ENCODE results near the gene MN1.

The MN1 gene

GRCh38 chr22:27774200-27774599 lies 27.4 kb downstream of the MN1 start:
- H3K4me3 ChIP-seq (replicated peaks; ENCODE audit: insufficient read depth, low read length), result no peak overlapping the region
- no peaks in the 10 kb centered on the region for H3K27me3 ChIP-seq (ENCODE audit: insufficient read depth, poor library complexity, severe bottlenecking)
- no peak for TF ChIP-seq CTCF (IDR thresholded peaks at IDR 0.05; ENCODE audit: insufficient read depth, low read length)
- no peak for TF ChIP-seq POLR2AphosphoS5 (IDR thresholded peaks at IDR 0.05; ENCODE audit: low read depth)
- TF ChIP-seq REST (IDR thresholded peaks at IDR 0.05; ENCODE audit: insufficient replicate concordance, low read depth), result no peak
- no peak for TF ChIP-seq SPI1 (IDR thresholded peaks at IDR 0.05; ENCODE audit: borderline replicate concordance, low read depth)
- TF ChIP-seq GABPA (IDR thresholded peaks at IDR 0.05; ENCODE audit: low read depth), result no peak
- H3K27ac ChIP-seq (replicated peaks), result no peak overlapping the region
- DNase-seq (ENCODE audit: low read depth in 1 of 2, low spot score in 1 of 2), result no peak

GRCh38 chr22:27772984-27773498 lies 28.5 kb downstream of the MN1 start:
- Histone ChIP-seq H3K27ac (replicated peaks) (no peak overlapping the region), H3K27me3 (ENCODE audit: insufficient read depth, poor library complexity, severe bottlenecking) (peaks cover 2% of the 10 kb centered on the region), H3K4me3 (replicated peaks; ENCODE audit: insufficient read depth, low read length) (no peak overlapping the region)
- no peak for DNase-seq (ENCODE audit: low read depth in 1 of 2, low spot score in 1 of 2)
- no peak for TF ChIP-seq GABPA (IDR thresholded peaks at IDR 0.05; ENCODE audit: low read depth)
- no peak for TF ChIP-seq REST (IDR thresholded peaks at IDR 0.05; ENCODE audit: insufficient replicate concordance, low read depth)
- TF ChIP-seq CTCF (IDR thresholded peaks at IDR 0.05; ENCODE audit: insufficient read depth, low read length), result no peak
- TF ChIP-seq SPI1 (IDR thresholded peaks at IDR 0.05; ENCODE audit: borderline replicate concordance, low read depth), result no peak
- no peak for TF ChIP-seq POLR2AphosphoS5 (IDR thresholded peaks at IDR 0.05; ENCODE audit: low read depth)

- TF ChIP-seq SPI1 (IDR thresholded peaks at IDR 0.05; ENCODE audit: borderline replicate concordance, low read depth) (no peak), CTCF (IDR thresholded peaks at IDR 0.05; ENCODE audit: insufficient read depth, low read length) (no peak), GABPA (IDR thresholded peaks at IDR 0.05; ENCODE audit: low read depth) (no peak), REST (IDR thresholded peaks at IDR 0.05; ENCODE audit: insufficient replicate concordance, low read depth) (no peak), POLR2AphosphoS5 (IDR thresholded peaks at IDR 0.05; ENCODE audit: low read depth) (no peak)
- H3K27me3 ChIP-seq (ENCODE audit: insufficient read depth, poor library complexity, severe bottlenecking), result peaks cover 2% of the 10 kb centered on the region
- H3K4me3 ChIP-seq (replicated peaks; ENCODE audit: insufficient read depth, low read length), result no peak overlapping the region
- H3K27ac ChIP-seq (replicated peaks), result no peak overlapping the region
- DNase-seq (ENCODE audit: low read depth in 1 of 2, low spot score in 1 of 2), result no peak
Measured at GRCh38 chr22:27772081-27772983, 29.2 kb downstream of the MN1 start.
